ENCODE data around the gene WAS. TPM values are rescaled to one million over a fixed set of nuclear protein-coding genes. Genes with fewer than 3 reads are reported as not detected.
A peak's percentile ranks its signal among the peaks of the same experiment; 100 is the strongest.
"Not testable (repeated sequence)": the region's sequence is repeated elsewhere in the genome, so short reads cannot be mapped to it uniquely, and the experiment has no call there.

WAS gene
- 63.4 and 83.6 TPM in 2 replicates for total RNA-seq (2014; rRNA removed; shearing (Covaris generic); ENCODE audit: low replicate concordance)

DNA sequence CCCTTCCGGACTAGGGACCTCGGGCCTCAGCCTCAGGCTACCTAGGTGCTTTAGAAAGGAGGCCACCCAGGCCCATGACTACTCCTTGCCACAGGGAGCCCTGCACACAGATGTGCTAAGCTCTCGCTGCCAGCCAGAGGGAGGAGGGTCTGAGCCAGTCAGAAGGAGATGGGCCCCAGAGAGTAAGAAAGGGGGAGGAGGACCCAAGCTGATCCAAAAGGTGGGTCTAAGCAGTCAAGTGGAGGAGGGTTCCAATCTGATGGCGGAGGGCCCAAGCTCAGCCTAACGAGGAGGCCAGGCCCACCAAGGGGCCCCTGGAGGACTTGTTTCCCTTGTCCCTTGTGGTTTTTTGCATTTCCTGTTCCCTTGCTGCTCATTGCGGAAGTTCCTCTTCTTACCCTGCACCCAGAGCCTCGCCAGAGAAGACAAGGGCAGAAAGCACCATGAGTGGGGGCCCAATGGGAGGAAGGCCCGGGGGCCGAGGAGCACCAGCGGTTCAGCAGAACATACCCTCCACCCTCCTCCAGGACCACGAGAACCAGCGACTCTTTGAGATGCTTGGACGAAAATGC lies at the start of gene WAS:
Gene WAS, plus strand, starts transcription at position 389 of the 572 bp plus-strand sequence. Its CDS starts 55 bp downstream, at position 444.
- Histone ChIP-seq H3K27me3 (ENCODE audit: low read length) (no peaks in the 10 kb centered on the region), H3K4me2 (ENCODE audit: low read depth, low read length, poor library complexity, severe bottlenecking) (peak within 1 kb of the TSS; percentile 65), H3K36me3 (ENCODE audit: insufficient read depth, low read length) (no peaks in the 10 kb centered on the region), H3K27ac (ENCODE audit: low read length) (peak within 1 kb of the TSS; percentile 71), H3K9me2 (replicated peaks; ENCODE audit: insufficient read depth, low read length) (no peaks in the 10 kb centered on the region), H4K20me1 (ENCODE audit: insufficient read depth, low read depth, low read length) (0 out of 2 replicates have a peak, but pooled peaks cover 3% of the 10 kb centered on the region), H3K9me3 (ENCODE audit: low read length) (no peaks in the 10 kb centered on the region), H2AFZ (ENCODE audit: low read length) (0 out of 2 replicates have a peak within 1 kb of the TSS, but pooled peaks have one; percentile 84), H3K4me1 (ENCODE audit: low read length) (peaks cover 22% of the 10 kb centered on the region), H3K9ac (ENCODE audit: low read length) (peak within 1 kb of the TSS; percentile 76), H3K4me3 (ENCODE audit: low read length) (peak within 1 kb of the TSS; percentile 64), H3K79me2 (ENCODE audit: low read length) (peaks cover 15% of the 10 kb centered on the region)
- peak; percentile 90 for DNase-seq

DNA sequence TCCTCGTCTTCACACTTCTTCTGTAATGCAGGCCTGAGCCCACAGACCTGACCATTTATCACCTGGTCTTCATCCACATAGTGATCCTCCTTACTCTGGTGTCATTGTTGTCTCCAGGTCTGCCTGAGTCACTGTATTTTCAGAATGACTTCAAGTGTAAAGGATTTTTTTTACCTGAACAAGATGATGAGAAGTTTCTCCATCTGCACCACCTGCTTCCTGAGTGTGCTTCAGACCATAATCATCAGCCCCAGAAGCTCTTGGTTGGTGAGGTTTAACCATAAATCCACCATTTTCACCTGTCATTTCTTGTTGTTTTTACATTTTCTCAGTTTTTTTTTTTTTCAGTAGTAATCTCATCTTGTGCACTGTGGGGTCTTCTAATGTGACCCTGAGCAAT lies 47.3 kb upstream of the WAS start:
- DNase-seq: no peak
- Histone ChIP-seq H2AFZ (ENCODE audit: low read length) (no peak overlapping the region), H3K27me3 (ENCODE audit: low read length) (no peaks in the 10 kb centered on the region), H3K9me2 (replicated peaks; ENCODE audit: insufficient read depth, low read length) (no peaks in the 10 kb centered on the region), H3K9ac (ENCODE audit: low read length) (no peak overlapping the region), H3K4me3 (ENCODE audit: low read length) (no peak overlapping the region), H3K27ac (ENCODE audit: low read length) (no peak overlapping the region), H3K4me2 (ENCODE audit: low read depth, low read length, poor library complexity, severe bottlenecking) (no peak overlapping the region), H4K20me1 (ENCODE audit: insufficient read depth, low read depth, low read length) (no peaks in the 10 kb centered on the region), H3K4me1 (ENCODE audit: low read length) (no peaks in the 10 kb centered on the region), H3K9me3 (ENCODE audit: low read length) (no peaks in the 10 kb centered on the region), H3K79me2 (ENCODE audit: low read length) (no peaks in the 10 kb centered on the region), H3K36me3 (ENCODE audit: insufficient read depth, low read length) (no peaks in the 10 kb centered on the region)

DNA sequence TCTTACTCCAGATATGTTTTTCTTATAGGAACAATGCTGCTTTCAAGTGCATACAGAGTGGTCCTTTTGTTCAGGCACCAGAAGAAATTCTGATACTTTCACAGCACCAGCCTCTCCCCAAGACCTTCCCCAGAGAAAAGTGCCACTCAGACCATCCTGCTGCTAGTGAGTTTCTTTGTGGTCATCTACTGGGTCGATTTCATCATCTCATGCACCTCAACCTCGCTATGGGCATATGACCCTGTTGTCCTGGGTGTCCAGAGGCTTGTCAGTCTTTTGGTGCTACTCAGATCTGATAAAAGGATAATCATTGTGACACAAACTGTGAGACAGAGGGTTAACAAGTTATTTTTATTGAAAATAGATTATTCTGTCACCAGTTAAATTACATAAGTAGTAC lies 46.8 kb upstream of the WAS start:
- Histone ChIP-seq H3K27me3 (ENCODE audit: low read length) (no peaks in the 10 kb centered on the region), H3K79me2 (ENCODE audit: low read length) (no peaks in the 10 kb centered on the region), H3K9me3 (ENCODE audit: low read length) (no peaks in the 10 kb centered on the region), H3K4me1 (ENCODE audit: low read length) (no peaks in the 10 kb centered on the region), H2AFZ (ENCODE audit: low read length) (no peak overlapping the region), H3K36me3 (ENCODE audit: insufficient read depth, low read length) (no peaks in the 10 kb centered on the region), H3K9me2 (replicated peaks; ENCODE audit: insufficient read depth, low read length) (no peaks in the 10 kb centered on the region), H3K27ac (ENCODE audit: low read length) (no peak overlapping the region), H3K4me3 (ENCODE audit: low read length) (no peak overlapping the region), H3K9ac (ENCODE audit: low read length) (no peak overlapping the region), H3K4me2 (ENCODE audit: low read depth, low read length, poor library complexity, severe bottlenecking) (no peak overlapping the region), H4K20me1 (ENCODE audit: insufficient read depth, low read depth, low read length) (no peaks in the 10 kb centered on the region)
- no peak for DNase-seq

DNA sequence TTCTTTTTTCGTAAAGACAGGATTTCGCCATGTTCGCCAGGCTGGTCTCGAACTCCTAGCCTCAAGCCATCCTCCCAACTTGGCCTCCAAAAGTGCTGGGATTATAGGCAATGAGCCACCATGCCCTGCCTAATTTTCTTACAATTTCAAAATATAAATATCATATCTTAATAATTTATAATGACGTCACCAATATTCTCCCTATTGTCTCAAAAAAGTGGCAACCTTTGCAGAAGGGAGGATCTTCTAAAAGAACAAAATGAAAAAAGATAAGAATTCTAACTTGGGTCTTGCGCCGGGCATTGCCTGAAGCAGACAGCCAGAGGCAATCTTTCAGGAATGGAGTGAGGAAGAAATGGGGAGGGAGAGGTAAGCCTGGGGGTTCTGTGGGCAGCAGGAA lies 37.9 kb upstream of the WAS start:
- H3K9me3 ChIP-seq (ENCODE audit: low read length): no peaks in the 10 kb centered on the region
- no peaks in the 10 kb centered on the region for H4K20me1 ChIP-seq (ENCODE audit: insufficient read depth, low read depth, low read length)
- no peaks in the 10 kb centered on the region for H3K9me2 ChIP-seq (replicated peaks; ENCODE audit: insufficient read depth, low read length)
- H3K4me2 ChIP-seq (ENCODE audit: low read depth, low read length, poor library complexity, severe bottlenecking): no peak overlapping the region
- H3K79me2 ChIP-seq (ENCODE audit: low read length): no peaks in the 10 kb centered on the region
- DNase-seq: no peak
- H3K4me3 ChIP-seq (ENCODE audit: low read length): no peak overlapping the region
- H3K27ac ChIP-seq (ENCODE audit: low read length): no peak overlapping the region
- H3K4me1 ChIP-seq (ENCODE audit: low read length): no peaks in the 10 kb centered on the region
- no peaks in the 10 kb centered on the region for H3K36me3 ChIP-seq (ENCODE audit: insufficient read depth, low read length)
- no peaks in the 10 kb centered on the region for H3K27me3 ChIP-seq (ENCODE audit: low read length)
- H2AFZ ChIP-seq (ENCODE audit: low read length): no peak overlapping the region
- no peak overlapping the region for H3K9ac ChIP-seq (ENCODE audit: low read length)

DNA sequence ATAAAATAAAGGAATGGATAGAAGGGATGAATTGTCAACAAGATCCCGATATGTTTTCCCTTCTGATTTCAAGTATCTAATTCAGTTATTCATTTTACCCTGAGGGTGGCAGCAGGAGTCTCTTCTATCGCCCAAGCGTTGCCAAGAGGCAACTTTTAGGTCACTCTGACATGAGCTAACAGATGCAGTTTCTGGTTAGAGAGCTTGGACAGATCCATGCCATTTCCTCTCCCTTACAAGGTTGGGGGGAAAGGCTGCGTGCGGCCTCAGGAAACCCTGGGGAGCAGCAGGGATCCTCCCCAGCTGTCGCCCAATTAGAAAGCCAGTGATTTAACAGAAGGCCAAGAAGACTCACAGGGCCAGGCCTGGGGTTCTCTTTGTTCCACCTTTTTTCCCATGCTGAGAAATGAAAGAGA lies 35.3 kb upstream of the WAS start:
- Histone ChIP-seq H3K36me3 (ENCODE audit: insufficient read depth, low read length) (no peaks in the 10 kb centered on the region), H3K9ac (ENCODE audit: low read length) (no peak overlapping the region), H3K79me2 (ENCODE audit: low read length) (no peaks in the 10 kb centered on the region), H3K4me1 (ENCODE audit: low read length) (no peaks in the 10 kb centered on the region), H2AFZ (ENCODE audit: low read length) (no peak overlapping the region), H3K27ac (ENCODE audit: low read length) (no peak overlapping the region), H4K20me1 (ENCODE audit: insufficient read depth, low read depth, low read length) (no peaks in the 10 kb centered on the region), H3K9me3 (ENCODE audit: low read length) (no peaks in the 10 kb centered on the region), H3K4me3 (ENCODE audit: low read length) (no peak overlapping the region), H3K27me3 (ENCODE audit: low read length) (no peaks in the 10 kb centered on the region), H3K9me2 (replicated peaks; ENCODE audit: insufficient read depth, low read length) (no peaks in the 10 kb centered on the region), H3K4me2 (ENCODE audit: low read depth, low read length, poor library complexity, severe bottlenecking) (no peak overlapping the region)
- peak; percentile 61 for DNase-seq

DNA sequence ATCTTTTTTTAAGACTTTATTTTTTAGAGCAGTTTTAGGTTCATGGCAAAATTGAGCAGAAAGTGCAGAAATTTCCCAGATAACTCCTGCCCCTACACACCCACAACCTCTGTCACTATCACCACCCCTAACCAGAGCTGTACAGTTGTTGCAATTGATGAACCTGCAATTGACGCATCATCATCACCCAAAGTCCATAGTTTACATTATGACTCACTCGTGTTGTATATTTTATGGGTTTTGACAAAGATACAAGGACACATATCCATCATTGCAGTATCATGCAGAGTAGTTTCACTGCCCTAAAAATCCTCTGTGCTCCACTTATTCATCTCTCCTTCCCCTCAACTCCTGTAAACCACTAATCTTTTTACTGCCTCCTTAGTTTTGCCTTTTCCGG lies 34.5 kb upstream of the WAS start:
- H3K4me3 ChIP-seq (ENCODE audit: low read length): no peak overlapping the region
- H2AFZ ChIP-seq (ENCODE audit: low read length): no peak overlapping the region
- no peak overlapping the region for H3K27ac ChIP-seq (ENCODE audit: low read length)
- H3K27me3 ChIP-seq (ENCODE audit: low read length): no peaks in the 10 kb centered on the region
- H4K20me1 ChIP-seq (ENCODE audit: insufficient read depth, low read depth, low read length): no peaks in the 10 kb centered on the region
- no peak for DNase-seq
- H3K4me2 ChIP-seq (ENCODE audit: low read depth, low read length, poor library complexity, severe bottlenecking): no peak overlapping the region
- H3K79me2 ChIP-seq (ENCODE audit: low read length): no peaks in the 10 kb centered on the region
- no peaks in the 10 kb centered on the region for H3K4me1 ChIP-seq (ENCODE audit: low read length)
- no peaks in the 10 kb centered on the region for H3K36me3 ChIP-seq (ENCODE audit: insufficient read depth, low read length)
- H3K9ac ChIP-seq (ENCODE audit: low read length): no peak overlapping the region
- H3K9me3 ChIP-seq (ENCODE audit: low read length): no peaks in the 10 kb centered on the region
- H3K9me2 ChIP-seq (replicated peaks; ENCODE audit: insufficient read depth, low read length): no peaks in the 10 kb centered on the region

DNA sequence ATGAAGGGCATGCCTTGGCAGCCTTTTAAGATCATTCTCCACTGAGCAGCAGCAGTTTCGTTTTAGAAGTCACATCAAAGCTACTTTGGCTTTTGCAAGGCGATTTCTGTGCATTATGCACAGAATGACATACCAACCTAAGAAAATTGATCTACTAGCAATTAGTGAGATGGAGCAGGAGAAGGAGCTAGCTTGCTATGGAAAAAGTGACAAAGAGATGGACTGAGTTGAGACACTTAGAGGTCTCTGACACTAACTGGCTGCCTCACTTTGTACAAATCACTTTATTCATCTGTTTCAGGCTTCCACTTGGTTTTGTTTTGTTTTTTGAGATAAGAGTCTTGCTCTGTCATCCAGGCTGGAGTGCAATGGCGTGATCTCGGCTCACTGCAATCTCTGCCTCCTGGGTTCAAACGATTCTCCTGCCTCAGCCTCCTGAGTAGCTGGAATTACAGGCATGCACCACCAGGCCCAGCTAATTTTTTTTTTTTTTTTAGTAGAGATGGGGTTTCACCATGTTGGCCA lies 31.5 kb upstream of the WAS start:
- not testable (repeated sequence) for H3K27me3 ChIP-seq (ENCODE audit: low read length); H3K4me2 ChIP-seq (ENCODE audit: low read depth, low read length, poor library complexity, severe bottlenecking); H3K9me2 ChIP-seq (replicated peaks; ENCODE audit: insufficient read depth, low read length); H3K9ac ChIP-seq (ENCODE audit: low read length); H3K79me2 ChIP-seq (ENCODE audit: low read length); H3K4me3 ChIP-seq (ENCODE audit: low read length); H3K27ac ChIP-seq (ENCODE audit: low read length); H3K36me3 ChIP-seq (ENCODE audit: insufficient read depth, low read length); H4K20me1 ChIP-seq (ENCODE audit: insufficient read depth, low read depth, low read length); H3K4me1 ChIP-seq (ENCODE audit: low read length); H2AFZ ChIP-seq (ENCODE audit: low read length); DNase-seq; H3K9me3 ChIP-seq (ENCODE audit: low read length)

DNA sequence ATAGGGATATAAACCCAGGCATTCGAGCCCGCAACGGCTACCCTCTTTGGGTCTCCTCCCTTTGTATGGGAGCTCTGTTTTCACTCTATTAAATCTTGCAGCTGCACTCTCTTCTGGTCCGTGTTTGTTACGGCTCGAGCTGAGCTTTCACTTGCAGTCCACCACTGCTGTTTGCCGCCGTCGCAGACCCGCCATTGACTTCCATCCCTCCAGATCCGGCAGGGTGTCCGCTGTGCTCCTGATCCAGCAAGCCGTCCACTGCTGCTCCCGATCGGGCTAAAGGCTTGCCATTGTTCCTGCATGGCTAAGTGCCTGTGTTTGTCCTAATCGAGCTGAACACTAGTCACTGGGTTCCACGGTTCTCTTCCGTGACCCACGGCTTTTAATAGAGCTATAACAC lies 28.9 kb upstream of the WAS start:
- not testable (repeated sequence) for H3K9ac ChIP-seq (ENCODE audit: low read length); DNase-seq; H3K4me2 ChIP-seq (ENCODE audit: low read depth, low read length, poor library complexity, severe bottlenecking); H3K36me3 ChIP-seq (ENCODE audit: insufficient read depth, low read length); H3K79me2 ChIP-seq (ENCODE audit: low read length); H2AFZ ChIP-seq (ENCODE audit: low read length); H3K4me1 ChIP-seq (ENCODE audit: low read length); H4K20me1 ChIP-seq (ENCODE audit: insufficient read depth, low read depth, low read length); H3K9me3 ChIP-seq (ENCODE audit: low read length); H3K4me3 ChIP-seq (ENCODE audit: low read length); H3K27ac ChIP-seq (ENCODE audit: low read length); H3K9me2 ChIP-seq (replicated peaks; ENCODE audit: insufficient read depth, low read length); H3K27me3 ChIP-seq (ENCODE audit: low read length)

Data from Karpas-422 (cell line).